GM12878 (cell line): Measurements from ENCODE around the gene BCAR3. TPM values are rescaled to one million over a fixed set of nuclear protein-coding genes. Genes with fewer than 3 reads are reported as not detected.

Source experiments
- CBX5 ChIP-seq: sonication (generic); IDR thresholded peaks from 2 replicates; pipeline ENCODE4 v1.6.1; 2016; ENCODE audit warnings: low read depth, moderate library complexity, mild to moderate bottlenecking, inconsistent platforms
- CREM ChIP-seq: IDR thresholded peaks from 2 replicates; pipeline ENCODE4 v1.6.1; 2014; ENCODE audit warnings: antibody characterized with exemption, low read depth
- EP300 ChIP-seq, 2 experiments: fragments of 150-350 bp in 1 of 2; IDR thresholded peaks; 2 replicates each; pipeline ENCODE4 v1.6.1; 2011 to 2012; ENCODE audit warnings: low read depth in 2 of 2, low read length in 2 of 2, borderline replicate concordance in 1 of 2, improper control_type of control experiment in 1 of 2, inconsistent platforms in 1 of 2; ENCODE audit not compliant: control insufficient read depth in 1 of 2
- ETV6 ChIP-seq, 2 experiments: fragments of 450-650 bp in 1 of 2; IDR thresholded peaks in 1 of 2; conservative IDR thresholded peaks in 1 of 2; 2 replicates each; pipeline ENCODE4 v1.6.1; 2014; ENCODE audit warnings: antibody characterized with exemption in 1 of 2, borderline replicate concordance in 1 of 2, low read depth in 1 of 2, mild to moderate bottlenecking in 1 of 2, moderate library complexity in 1 of 2
- HCFC1 ChIP-seq: fragments of 150-350 bp; IDR thresholded peaks from 2 replicates; pipeline ENCODE4 v1.6.1; 2014; ENCODE audit warnings: low read length
- IKZF2 ChIP-seq, 2 experiments: fragments of 450-650 bp; IDR thresholded peaks; 2 replicates each; pipeline ENCODE4 v1.6.1; 2017; ENCODE audit warnings: mild to moderate bottlenecking in 2 of 2, moderate library complexity in 2 of 2
- IRF4 ChIP-seq: IDR thresholded peaks from 2 replicates; pipeline ENCODE4 v1.6.1; 2011; ENCODE audit warnings: low read depth, low read length
- KAT2A ChIP-seq: conservative IDR thresholded peaks from 2 replicates; pipeline ENCODE4 v1.6.1; 2011; ENCODE audit warnings: low read depth, low read length; ENCODE audit not compliant: control insufficient read depth
- MEF2A ChIP-seq: IDR thresholded peaks from 2 replicates; pipeline ENCODE4 v1.6.1; 2011; ENCODE audit warnings: low read depth, mild to moderate bottlenecking, low read length, moderate library complexity; ENCODE audit not compliant: insufficient read depth
- MEF2B ChIP-seq: fragments of 450-650 bp; IDR thresholded peaks from 2 replicates; pipeline ENCODE4 v1.6.1; 2018; ENCODE audit warnings: mild to moderate bottlenecking, moderate library complexity; ENCODE audit not compliant: partially characterized antibody, poor library complexity, severe bottlenecking
- MTA2 ChIP-seq: fragments of 450-650 bp; IDR thresholded peaks from 2 replicates; pipeline ENCODE4 v1.6.1; 2016; ENCODE audit warnings: low read depth, mild to moderate bottlenecking, moderate library complexity
- NFIC ChIP-seq: IDR thresholded peaks from 2 replicates; pipeline ENCODE4 v1.6.1; 2012; ENCODE audit warnings: low read depth, mild to moderate bottlenecking, inconsistent platforms, low read length, moderate library complexity
- PAX5 ChIP-seq: IDR thresholded peaks from 2 replicates; pipeline ENCODE4 v1.6.1; 2011; ENCODE audit warnings: low read depth, low read length, borderline replicate concordance
- SPI1 ChIP-seq: IDR thresholded peaks from 2 replicates; pipeline ENCODE4 v1.6.1; 2011; ENCODE audit warnings: low read depth, mild to moderate bottlenecking, low read length, moderate library complexity, borderline replicate concordance; ENCODE audit not compliant: insufficient read depth
- TCF3 ChIP-seq: IDR thresholded peaks from 2 replicates; pipeline ENCODE4 v1.6.1; 2012; ENCODE audit warnings: low read depth, mild to moderate bottlenecking, low read length, borderline replicate concordance; ENCODE audit not compliant: insufficient read depth
- ZBED1 ChIP-seq: IDR thresholded peaks from 2 replicates; pipeline ENCODE4 v1.6.1; 2016; ENCODE audit warnings: borderline replicate concordance
- ZNF217 ChIP-seq: fragments of 450-650 bp; IDR thresholded peaks from 2 replicates; pipeline ENCODE4 v1.6.1; 2017; ENCODE audit warnings: antibody characterized with exemption, mild to moderate bottlenecking
- polyA plus RNA-seq, 11 experiments: library from polyadenylated mRNA; depleted of rRNA in 4 of 11; unstranded in 6 of 11; stranded (reverse) in 5 of 11; fragments of >200 nt; fragmentation: Nextera tagmentation in 4 of 11; fragmentation: Illumina TruSeq in 1 of 11; extraction: Ambion mirVana in 4 of 11; extraction: Trizol in 1 of 11; gene quantifications; 1 replicate in 1 of 11; 2 replicates in 10 of 11; pipeline versions ENCODE4 v1.2.1 to v1.2.3, GENCODE V29; 2011 to 2016; ENCODE audit warnings: inconsistent platforms in 2 of 11, missing spikeins in 2 of 11, low read depth in 1 of 11
- total RNA-seq, 4 experiments: library from RNA; depleted of rRNA in 3 of 4; stranded (reverse); fragments of >200 nt in 3 of 4; fragmentation: Illumina TruSeq in 1 of 4; extraction: Trizol in 1 of 4; gene quantifications; 2 replicates each; pipeline versions ENCODE4 v1.2.1 to v1.2.3, GENCODE V29; 2013 to 2021

The BCAR3 gene
- total and polyA plus RNA-seq, 10 of the 15 experiments (the other 5 are each of a cell fraction or from before 2014, with no cell fraction given): 1.3 to 6.6 (median 1.8) TPM

GRCh38 chr1:93707956-93708355 lies 26.3 kb upstream of the BCAR3 start (continued):
- TF ChIP-seq ETV6 (conservative IDR thresholded peaks at IDR 0.05 in 1 of 2, IDR thresholded peaks at IDR 0.05 in 1 of 2; ENCODE audit: borderline replicate concordance in 1 of 2, low read depth in 1 of 2): peak in 1 of 2 experiments; percentile 94; a peak in 2 of 4 replicates
- peak; percentile 64 for TF ChIP-seq SPI1
- TF ChIP-seq IKZF2 (IDR thresholded peaks at IDR 0.05): peak; percentile 38 to 45; a peak in 1 of 4 replicates
- TF ChIP-seq HCFC1: no peak
- TF ChIP-seq KAT2A: no peak
- peak; percentile 68 for TF ChIP-seq NFIC
- peak; percentile 47 for TF ChIP-seq MEF2B
- peak; percentile 58; the same call in 1 of the 2 replicates for TF ChIP-seq ZNF217
- TF ChIP-seq MEF2A: peak; percentile 74
- TF ChIP-seq IRF4: peak; percentile 56; the same call in 1 of the 2 replicates
- peak; percentile 41; the same call in 1 of the 2 replicates for TF ChIP-seq ZBED1
- TF ChIP-seq TCF3: 0 out of 2 replicates have a peak, but pooled peaks have one; percentile 23
- peak; percentile 26; the same call in 1 of the 2 replicates for TF ChIP-seq CREM
- TF ChIP-seq MTA2: peak; percentile 55; the same call in 1 of the 2 replicates
- TF ChIP-seq PAX5: peak; percentile 96
- TF ChIP-seq EP300 (IDR thresholded peaks at IDR 0.05; ENCODE audit: borderline replicate concordance in 1 of 2, control insufficient read depth in 1 of 2, low read depth in 2 of 2, low read length in 2 of 2): peak; percentile 37 to 49; a peak in 1 of 4 replicates
- TF ChIP-seq CBX5: no peak
